HK-2 (cell line): ENCODE measurements around the gene ART1.
"Not testable (repeated sequence)": the region's sequence is repeated elsewhere in the genome, so short reads cannot be mapped to it uniquely, and the experiment has no call there.

Experiments used
- DNase-seq: peaks from one replicate; pipeline ENCODE4 v3.0.0-alpha.2; 2018; ENCODE audit not compliant: unreplicated experiment

ART1 gene

DNA sequence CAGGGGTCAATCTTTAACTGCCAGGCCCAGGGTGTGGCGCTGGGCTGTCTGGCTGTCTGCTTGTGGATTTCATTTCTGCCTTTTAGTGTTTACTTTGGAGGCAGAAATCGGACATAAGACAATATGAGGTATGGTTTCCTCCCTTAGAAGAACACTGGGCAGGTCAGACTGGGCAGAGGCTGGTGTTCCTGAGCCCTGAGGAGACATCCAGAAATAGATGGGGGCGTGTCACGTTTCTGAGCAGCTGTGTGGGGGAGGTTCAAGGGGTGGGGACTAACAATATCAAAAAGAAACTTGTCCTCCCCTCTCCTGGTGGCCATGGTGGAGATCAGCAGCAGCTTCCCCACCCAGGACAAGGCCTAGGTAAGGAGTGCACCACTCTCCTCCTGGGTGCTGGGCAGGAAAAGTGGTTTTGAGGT is at the start of gene ART1:
ART1 (plus strand) TSS at position 312 of the 419 bp plus-strand sequence. CDS start 14,086 bp downstream, outside the sequence.
- DNase-seq, result no peak

- DNase-seq, result not testable (repeated sequence)
Observed at GRCh38 chr11:3597743-3598142, 47.2 kb upstream of the ART1 start.

GRCh38 chr11:3600201-3600600 is 44.7 kb upstream of the ART1 start:
- not testable (repeated sequence) for DNase-seq

GRCh38 chr11:3604167-3604566 is 40.8 kb upstream of the ART1 start:
- no peak for DNase-seq

DNA sequence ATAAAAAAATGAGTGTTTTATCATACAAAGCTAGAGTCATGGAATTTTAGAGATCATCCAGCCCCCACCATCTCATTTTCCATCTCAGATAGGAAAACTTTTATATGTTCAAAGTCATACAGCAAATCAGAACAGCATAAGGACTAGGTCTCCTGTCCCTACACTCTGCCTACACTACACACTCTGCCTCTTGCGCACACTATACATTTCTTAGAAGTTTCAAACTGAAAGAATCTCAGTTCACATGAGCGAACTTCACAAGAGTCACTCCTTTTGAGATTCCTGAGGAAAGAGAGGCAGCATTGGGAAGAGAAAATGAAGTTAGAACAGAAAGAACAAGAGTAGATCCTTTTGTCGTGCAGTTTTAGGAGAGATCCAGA is 39.7 kb upstream of the ART1 start:
- no peak for DNase-seq

GRCh38 chr11:3605771-3606203 is 39.1 kb upstream of the ART1 start:
- DNase-seq, result no peak

DNA sequence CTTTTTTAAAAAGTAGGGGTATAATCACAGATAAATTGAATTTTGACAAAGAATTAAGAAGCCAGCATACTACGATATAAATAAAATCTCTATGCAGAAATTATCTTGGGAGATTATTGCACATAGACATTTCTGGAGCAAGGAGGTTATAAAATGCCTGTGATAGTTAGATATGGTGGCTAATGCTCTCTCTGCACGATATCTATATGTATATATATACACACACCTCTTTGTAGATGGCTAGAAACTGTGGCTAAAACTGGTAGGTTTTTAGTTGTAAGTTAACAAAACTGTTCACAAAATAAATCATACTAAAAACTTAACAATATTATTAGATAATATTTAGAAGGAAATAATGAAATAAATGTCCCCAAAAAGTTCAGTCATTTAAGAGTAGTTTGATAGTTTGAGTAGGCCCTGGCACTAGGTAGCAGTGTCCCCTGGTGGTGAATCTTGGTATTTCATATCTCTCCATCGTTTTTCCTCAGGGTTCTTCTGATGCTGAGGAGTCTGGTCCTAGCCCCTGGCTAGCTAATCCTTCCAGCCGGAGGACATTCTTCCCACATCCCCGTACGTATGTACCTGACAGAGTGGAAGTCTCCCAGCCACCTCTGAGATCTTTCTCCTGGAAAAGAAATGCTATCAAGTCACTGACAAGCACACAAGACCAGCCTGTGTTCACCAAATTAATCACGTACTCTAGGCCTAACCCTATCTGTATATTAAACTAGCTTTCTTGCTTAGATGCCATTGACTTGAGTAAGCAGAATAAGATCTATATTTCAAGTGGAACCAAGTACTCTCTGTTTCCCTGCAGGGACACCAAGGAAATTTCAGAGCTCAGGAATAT is 35.3 kb upstream of the ART1 start:
- no peak for DNase-seq

- DNase-seq, result no peak
Observed at GRCh38 chr11:3610846-3611245, 34.1 kb upstream of the ART1 start.

- no peak for DNase-seq
Observed at GRCh38 chr11:3611976-3612678, 32.8 kb upstream of the ART1 start.

GRCh38 chr11:3613998-3614741 is 30.8 kb upstream of the ART1 start:
- no peak for DNase-seq

GRCh38 chr11:3614742-3615171 is 30.2 kb upstream of the ART1 start:
- DNase-seq, result no peak

DNA sequence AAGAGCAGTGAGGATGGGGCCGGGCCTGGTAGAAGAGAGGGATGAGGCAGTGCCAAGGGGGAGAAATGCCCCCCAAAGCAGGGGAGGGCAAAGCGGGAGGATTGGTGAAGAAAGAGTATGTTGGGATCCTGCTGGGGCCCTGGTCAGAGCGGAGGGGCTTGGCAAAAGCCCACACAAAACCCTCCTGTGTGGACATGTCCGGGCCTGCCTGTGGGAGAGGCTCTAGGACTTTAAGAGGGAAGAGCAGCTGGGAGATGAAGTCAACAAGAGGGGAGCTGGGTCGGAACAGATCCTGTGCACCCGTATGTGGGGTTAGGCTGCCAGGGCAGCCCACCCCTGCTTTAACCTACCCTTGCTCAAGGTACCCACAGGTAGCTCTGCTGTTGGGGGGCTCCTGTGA is 28.9 kb upstream of the ART1 start:
- DNase-seq, result no peak

DNA sequence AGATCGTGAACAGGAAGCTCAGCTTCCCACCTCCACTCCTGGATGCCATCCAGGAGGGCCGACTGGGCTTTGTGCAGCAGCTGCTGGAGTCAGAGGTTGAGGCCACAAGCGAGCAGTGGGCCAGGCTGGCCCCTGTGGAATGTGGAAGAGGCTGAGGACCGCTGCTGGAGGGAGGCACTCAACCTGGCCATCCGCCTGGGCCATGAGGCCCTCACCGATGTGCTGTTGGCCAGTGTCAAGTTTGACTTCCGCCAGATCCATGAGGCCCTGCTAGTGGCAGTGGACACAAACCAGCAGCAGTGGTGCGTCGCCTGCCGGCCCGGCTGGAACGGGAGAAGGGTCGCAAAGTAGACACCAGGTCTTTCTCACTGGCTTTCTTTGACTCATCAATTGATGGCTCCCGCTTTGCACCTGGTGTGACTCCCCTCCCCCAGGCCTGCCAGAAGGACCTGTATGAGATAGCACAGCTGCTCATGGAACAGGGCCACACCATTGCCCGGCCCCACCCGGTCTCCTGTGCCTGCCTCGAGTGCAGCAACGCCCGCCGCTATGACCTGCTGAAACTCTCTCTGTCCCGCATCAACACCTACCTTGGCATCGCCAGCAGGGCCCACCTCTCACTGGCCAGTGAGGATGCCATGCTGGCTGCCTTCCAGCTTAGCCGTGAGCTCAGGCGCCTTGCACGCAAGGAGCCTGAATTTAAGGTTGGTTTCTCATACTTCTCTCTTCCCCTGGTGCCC is 28.0 kb upstream of the ART1 start:
- no peak for DNase-seq

GRCh38 chr11:3617990-3618389 is 26.9 kb upstream of the ART1 start:
- DNase-seq, result no peak

- DNase-seq, result no peak
Observed at GRCh38 chr11:3622521-3622920, 22.4 kb upstream of the ART1 start.

DNA sequence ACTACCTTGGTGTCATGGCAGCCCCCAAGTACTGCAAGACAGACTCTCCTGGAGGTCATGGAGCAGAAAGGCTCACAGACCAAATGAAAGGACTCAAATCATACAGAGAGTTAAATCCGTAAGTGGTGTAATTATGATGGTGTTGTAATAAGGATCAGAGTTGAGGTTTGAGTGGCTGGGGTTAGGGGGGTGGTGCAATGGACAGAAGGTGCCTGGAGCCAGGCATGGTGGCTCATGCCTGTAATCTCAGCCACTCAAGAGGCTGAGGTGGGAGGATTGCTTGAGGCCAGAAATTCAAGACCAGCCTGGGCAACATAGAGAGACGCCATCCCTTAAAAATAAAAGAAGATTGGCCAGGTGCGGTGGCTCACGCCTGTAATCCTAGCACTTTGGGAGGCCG is 21.8 kb upstream of the ART1 start:
- no peak for DNase-seq

GRCh38 chr11:3623767-3624458 is 21.0 kb upstream of the ART1 start:
- DNase-seq, result no peak

GRCh38 chr11:3626250-3626960 is 18.5 kb upstream of the ART1 start:
- DNase-seq, result no peak

- DNase-seq, result peak; percentile 82
Observed at GRCh38 chr11:3627291-3627690, 17.6 kb upstream of the ART1 start.

DNA sequence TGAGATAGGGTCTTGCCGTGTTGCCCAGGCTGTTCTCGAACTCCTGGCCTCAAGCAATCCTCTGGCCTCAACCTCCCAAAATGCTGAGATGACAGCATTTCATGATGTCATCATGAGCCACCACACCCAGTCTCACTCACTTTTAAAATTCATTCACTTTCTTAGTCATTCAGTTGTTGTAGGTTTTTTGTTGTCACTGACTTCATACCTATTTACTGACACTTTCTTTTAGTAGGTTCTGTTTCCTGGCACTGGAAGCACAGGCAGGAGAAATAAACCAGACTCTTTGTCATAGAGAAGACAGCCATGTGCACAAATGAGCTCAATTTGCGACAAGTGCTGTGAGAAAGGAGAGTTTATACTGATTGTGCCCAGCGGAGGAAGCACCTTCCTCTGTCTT is 13.6 kb upstream of the ART1 start:
- no peak for DNase-seq
